Spleen (tissue), 11 donors: ENCODE measurements around the gene METTL25. TPM values are rescaled to one million over a fixed set of nuclear protein-coding genes. Genes with fewer than 3 reads are reported as not detected.

Experiments used
- DNase-seq: peaks from one replicate; pipeline ENCODE4 v3.0.0-alpha.2; 2020
- H3K27ac ChIP-seq, 8 donors: fragments of 200-600 bp; sonication (generic) in 7 of 8; 1 replicate in 4 of 8; 2 replicates in 4 of 8; pipeline versions ENCODE4 v1.5.0 to v1.8.0; 2016 to 2021; ENCODE audit warnings: inconsistent platforms in 4 of 8, mild to moderate bottlenecking in 4 of 8, moderate library complexity in 1 of 8
- H3K27me3 ChIP-seq, 7 donors: fragments of 200-600 bp; sonication (generic) in 6 of 7; replicated peaks in 1 of 7; 1 replicate in 4 of 7; 2 replicates in 3 of 7; pipeline versions ENCODE4 v1.5.0 to v1.8.0; 2016 to 2021; ENCODE audit warnings: inconsistent platforms in 3 of 7, mild to moderate bottlenecking in 1 of 7
- H3K36me3 ChIP-seq, 6 donors: fragments of 200-600 bp; sonication (generic) in 5 of 6; 1 replicate in 4 of 6; 2 replicates in 2 of 6; pipeline versions ENCODE4 v1.5.0 to v1.8.0; 2016 to 2021; ENCODE audit warnings: inconsistent platforms in 2 of 6
- H3K4me1 ChIP-seq, 6 donors: fragments of 200-600 bp; sonication (generic) in 5 of 6; 1 replicate in 3 of 6; 2 replicates in 3 of 6; pipeline versions ENCODE4 v1.5.0 to v1.8.0; 2016 to 2021; ENCODE audit warnings: inconsistent platforms in 3 of 6
- H3K4me3 ChIP-seq, 8 donors: fragments of 200-600 bp; sonication (generic) in 7 of 8; 1 replicate in 4 of 8; 2 replicates in 4 of 8; pipeline versions ENCODE4 v1.5.0 to v1.8.0; 2016 to 2021; ENCODE audit warnings: inconsistent platforms in 4 of 8, mild to moderate bottlenecking in 4 of 8, moderate library complexity in 2 of 8
- H3K9me3 ChIP-seq, 8 donors: fragments of 200-600 bp; sonication (generic) in 7 of 8; 1 replicate in 4 of 8; 2 replicates in 4 of 8; pipeline versions ENCODE4 v1.5.0 to v1.8.0; 2016 to 2021; ENCODE audit warnings: inconsistent platforms in 4 of 8
- CTCF ChIP-seq, 11 experiments: fragments of 200-600 bp in 7 of 11; fragments of 450-650 bp in 4 of 11; sonication (generic) in 4 of 11; IDR thresholded peaks in 8 of 11; conservative IDR thresholded peaks in 3 of 11; 1 replicate in 7 of 11; 2 replicates in 4 of 11; pipeline versions ENCODE4 v1.4.0 to v1.8.0; 2016 to 2021; ENCODE audit warnings: antibody characterized with exemption in 11 of 11, inconsistent platforms in 4 of 11, mild to moderate bottlenecking in 1 of 11
- POLR2A ChIP-seq, 3 donors: fragments of 450-650 bp; IDR thresholded peaks; one replicate each; pipeline ENCODE4 v1.5.1; 2017; ENCODE audit warnings: antibody characterized with exemption in 3 of 3, mild to moderate bottlenecking in 1 of 3
- POLR2AphosphoS5 ChIP-seq, 3 donors: sonication (generic); formaldehyde crosslinking; IDR thresholded peaks; one replicate each; pipeline ENCODE4 v1.5.1; 2017; ENCODE audit warnings: antibody characterized with exemption in 3 of 3
- WGBS, 5 donors: extraction: QIAGEN DNeasy Blood & Tissue Kit in 3 of 5; methylation state at CpG; one replicate each; pipeline versions ENCODE4 v1.1.5 to v1.1.7; 2013 to 2018; 5-methylcytosine and 5-hydroxymethylcytosine counted together
- intact Hi-C: fragments of 100-400 bp; cut with DNase I; formaldehyde crosslinking; loops from one replicate; pipeline ENCODE4 v1.15.0; 2023; ENCODE audit warnings: low total_unique reads
- polyA plus RNA-seq, 3 donors: library from polyadenylated mRNA; stranded (reverse); fragments of 200-250 nt; gene quantifications; one replicate each; pipeline ENCODE4 v1.2.1, GENCODE V29; 2013
- total RNA-seq, 7 donors: library from RNA; depleted of rRNA in 3 of 7; stranded (reverse); fragments of >200 nt in 3 of 7; fragmentation: NEBNext Ultra II Directional in 4 of 7; extraction: Animal tissue kit (Norgen Biotek cat#: 25700) in 4 of 7; gene quantifications; one replicate each; pipeline versions ENCODE4 v1.1.0 to v1.2.1, GENCODE V29; 2016 to 2021
- donor health status: healthy with polysubstance abuse.
- donor health status: DM: no; HTN: no; CAD: no; lungs with moderate emphysema.
- donor health status: DM: no; HTN: no; CAD: no.
- donor health status: Bipolar disorder and iron deficiency.
- donor health status: healthy.
- donor health status: DM: no; HTN: no; CAD: no.
- donor health status: DM: yes; HTN: yes; CAD: no.

Gene METTL25
- total and polyA plus RNA-seq, 10 donors, result 6.2 to 21.1 (median 17.9) TPM

DNA sequence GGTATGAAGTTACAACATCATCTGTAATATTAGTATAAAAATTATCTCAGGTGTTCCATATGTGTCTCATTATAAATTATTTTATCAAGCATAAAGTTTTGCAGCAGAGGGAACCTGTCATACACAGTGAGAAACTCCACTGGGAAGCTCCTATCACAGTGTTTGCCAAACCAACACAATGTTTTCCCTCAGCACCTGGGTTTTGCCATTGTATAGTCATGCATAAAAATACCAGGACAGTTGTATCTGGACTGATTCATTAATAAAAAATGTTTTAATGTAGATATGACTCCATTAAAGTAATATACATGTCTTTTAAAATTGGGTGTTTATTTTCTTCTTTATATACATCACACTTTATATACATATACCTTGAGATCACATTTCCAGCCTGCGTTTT lies 56.6 kb downstream of the METTL25 start:
- peaks cover 0 to 24% (median 0%) of the 10 kb centered on the region in 6 donors for H3K36me3 ChIP-seq
- no peak overlapping the region for H3K27ac ChIP-seq
- TF ChIP-seq POLR2A (IDR thresholded peaks at IDR 0.05) (no peak), POLR2AphosphoS5 (IDR thresholded peaks at IDR 0.05) (no peak), CTCF (IDR thresholded peaks at IDR 0.05 in 8 of 11, conservative IDR thresholded peaks at IDR 0.05 in 3 of 11) (no peak)
- no peak overlapping the region for H3K4me3 ChIP-seq
- no peak for DNase-seq
- H3K27me3 ChIP-seq, result no peaks in the 10 kb centered on the region
- H3K4me1 ChIP-seq, result no peaks in the 10 kb centered on the region
- 88 to 100% (median 93%) methylated on average over 1 of the region's 1 CpG for WGBS, 5 donors
- peaks cover 0 to 4% (median 0%) of the 10 kb centered on the region in 8 donors for H3K9me3 ChIP-seq
- intact Hi-C loops, result no loop called here

- WGBS, 5 donors, result 88 to 96% (median 90%) methylated on average over 3 of the region's 3 CpGs
- no peaks in the 10 kb centered on the region for H3K4me1 ChIP-seq
- DNase-seq, result no peak
- no peak overlapping the region for H3K27ac ChIP-seq
- H3K4me3 ChIP-seq, result no peak overlapping the region
- TF ChIP-seq POLR2AphosphoS5 (IDR thresholded peaks at IDR 0.05) (no peak), POLR2A (IDR thresholded peaks at IDR 0.05) (no peak), CTCF (IDR thresholded peaks at IDR 0.05 in 8 of 11, conservative IDR thresholded peaks at IDR 0.05 in 3 of 11) (no peak)
- intact Hi-C loops, result no loop called here
- H3K9me3 ChIP-seq, result peaks cover 0 to 4% (median 0%) of the 10 kb centered on the region in 8 donors
- H3K36me3 ChIP-seq, result peaks cover 0 to 21% (median 0%) of the 10 kb centered on the region in 6 donors
- no peaks in the 10 kb centered on the region for H3K27me3 ChIP-seq
Measured at GRCh38 chr12:82415402-82415801, 57.1 kb downstream of the METTL25 start.

DNA sequence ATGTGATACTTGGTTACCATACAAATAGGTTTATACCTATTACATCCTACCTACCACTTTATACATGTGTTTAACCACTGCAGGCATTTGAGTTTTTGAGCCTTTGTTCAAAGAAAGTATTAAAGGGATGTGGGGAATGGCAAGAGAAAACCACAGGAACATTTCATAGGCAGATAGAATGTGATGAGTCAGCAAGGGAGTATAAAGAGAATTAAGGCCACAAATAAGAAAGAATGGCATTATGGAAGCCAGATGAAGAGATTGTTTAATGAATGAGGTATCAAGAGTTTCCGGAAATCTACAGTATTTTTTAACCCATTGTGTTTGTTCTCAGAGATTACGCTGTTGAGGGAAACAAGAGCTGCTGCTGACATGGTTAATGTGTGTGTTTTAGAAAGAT lies 66.9 kb downstream of the METTL25 start:
- Histone ChIP-seq H3K27ac (no peak overlapping the region), H3K36me3 (no peaks in the 10 kb centered on the region), H3K4me3 (no peak overlapping the region), H3K9me3 (no peaks in the 10 kb centered on the region), H3K4me1 (no peaks in the 10 kb centered on the region), H3K27me3 (no peaks in the 10 kb centered on the region)
- no peak for DNase-seq
- TF ChIP-seq CTCF (IDR thresholded peaks at IDR 0.05 in 8 of 11, conservative IDR thresholded peaks at IDR 0.05 in 3 of 11), result no peak
- no peak for TF ChIP-seq POLR2A (IDR thresholded peaks at IDR 0.05)
- no peak for TF ChIP-seq POLR2AphosphoS5 (IDR thresholded peaks at IDR 0.05)
- intact Hi-C loops, result no loop called here
- WGBS, 5 donors, result 79 to 97% (median 85%) methylated on average over 2 of the region's 2 CpGs

DNA sequence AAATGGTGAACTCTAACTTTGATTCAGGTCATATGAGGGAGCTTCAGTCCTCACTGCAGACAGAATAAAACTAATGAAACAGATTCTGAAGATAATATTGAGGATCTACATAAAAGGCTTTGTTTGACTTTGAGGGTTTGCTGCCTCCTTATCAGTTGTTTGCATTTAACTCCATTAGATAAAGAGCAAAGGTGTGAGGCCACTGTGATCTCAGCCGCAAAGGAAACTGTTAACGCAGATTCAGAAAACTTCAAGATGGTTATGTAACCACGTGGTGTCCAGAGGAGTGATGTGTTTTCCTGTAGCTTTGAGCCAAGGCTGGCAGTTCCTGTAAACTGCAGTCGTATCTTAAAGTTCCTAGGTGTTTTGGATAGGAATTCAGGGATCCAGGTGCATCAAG lies 67.8 kb downstream of the METTL25 start:
- no peak overlapping the region for H3K4me3 ChIP-seq
- peaks cover 0 to 6% (median 0%) of the 10 kb centered on the region in 6 donors for H3K36me3 ChIP-seq
- H3K27me3 ChIP-seq, result no peaks in the 10 kb centered on the region
- no peaks in the 10 kb centered on the region for H3K4me1 ChIP-seq
- WGBS, 5 donors, result 35 to 46% (median 40%) methylated on average over 4 of the region's 4 CpGs
- intact Hi-C loops, result no loop called here
- no peak for DNase-seq
- TF ChIP-seq CTCF (IDR thresholded peaks at IDR 0.05 in 8 of 11, conservative IDR thresholded peaks at IDR 0.05 in 3 of 11), result no peak
- TF ChIP-seq POLR2AphosphoS5 (IDR thresholded peaks at IDR 0.05), result no peak
- no peak for TF ChIP-seq POLR2A (IDR thresholded peaks at IDR 0.05)
- H3K27ac ChIP-seq, result no peak overlapping the region
- H3K9me3 ChIP-seq, result no peaks in the 10 kb centered on the region
